Dendritic cell treated with granulocyte-macrophage colony-stimulating factor and Interleukin-4, amounts not matched to agents 40 ng/mL and 50 ng/mL, for 4 days (primary cell): ENCODE results near the gene VPS54.
"Not testable (repeated sequence)": the region's sequence is repeated elsewhere in the genome, so short reads cannot be mapped to it uniquely, and the experiment has no call there.

Experiments
- H3K27ac Mint-ChIP-seq: one replicate; pipeline ENCODE4 v1.8.0; 2022; ENCODE audit warnings: mild to moderate bottlenecking, mixed read lengths
- H3K27me3 Mint-ChIP-seq: one replicate; pipeline ENCODE4 v1.8.0; 2022; ENCODE audit warnings: mild to moderate bottlenecking, mixed read lengths
- H3K36me3 Mint-ChIP-seq: one replicate; pipeline ENCODE4 v1.8.0; 2022; ENCODE audit warnings: low read depth, mixed read lengths
- H3K4me1 Mint-ChIP-seq: one replicate; pipeline ENCODE4 v1.8.0; 2022; ENCODE audit warnings: low read depth, mixed read lengths
- H3K4me3 Mint-ChIP-seq: one replicate; pipeline ENCODE4 v1.8.0; 2022; ENCODE audit warnings: mild to moderate bottlenecking, moderate library complexity, mixed read lengths
- H3K9me3 Mint-ChIP-seq: one replicate; pipeline ENCODE4 v1.8.0; 2022; ENCODE audit warnings: mixed read lengths
- intact Hi-C: fragments of 100-400 bp; cut with micrococcal nuclease; formaldehyde crosslinking; loops from one replicate; pipeline ENCODE4 v1.15.0; 2022

The VPS54 gene

DNA sequence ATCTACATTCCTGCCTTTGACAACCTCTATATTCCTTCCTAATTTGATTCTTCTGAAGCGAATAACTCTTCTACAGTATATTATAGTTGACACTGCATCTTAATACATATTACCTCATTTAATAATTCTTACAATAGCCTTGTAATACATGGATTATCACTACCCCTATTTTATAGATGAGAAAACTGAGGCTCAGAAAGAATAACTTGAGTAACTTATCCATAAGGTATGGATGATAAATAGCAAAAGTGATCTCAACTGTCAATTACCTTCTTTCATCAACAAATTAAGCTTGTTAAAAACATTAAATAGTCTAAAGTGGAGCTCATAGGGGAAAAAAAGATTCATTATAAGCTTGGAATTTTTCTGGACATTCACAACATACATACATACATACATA, 4.6 kb downstream of the VPS54 start:
- peaks cover 42% of the 10 kb centered on the region for H3K4me1 Mint-ChIP-seq
- H3K27ac Mint-ChIP-seq: no peak overlapping the region
- H3K9me3 Mint-ChIP-seq: no peaks in the 10 kb centered on the region
- no peaks in the 10 kb centered on the region for H3K27me3 Mint-ChIP-seq
- H3K4me3 Mint-ChIP-seq: no peak overlapping the region
- intact Hi-C loops: loop anchor here (5.0 kb wide), 1 partner anchor 172 kb away; the partner anchor contains the start of gene UGP2
- peaks cover 27% of the 10 kb centered on the region for H3K36me3 Mint-ChIP-seq

DNA sequence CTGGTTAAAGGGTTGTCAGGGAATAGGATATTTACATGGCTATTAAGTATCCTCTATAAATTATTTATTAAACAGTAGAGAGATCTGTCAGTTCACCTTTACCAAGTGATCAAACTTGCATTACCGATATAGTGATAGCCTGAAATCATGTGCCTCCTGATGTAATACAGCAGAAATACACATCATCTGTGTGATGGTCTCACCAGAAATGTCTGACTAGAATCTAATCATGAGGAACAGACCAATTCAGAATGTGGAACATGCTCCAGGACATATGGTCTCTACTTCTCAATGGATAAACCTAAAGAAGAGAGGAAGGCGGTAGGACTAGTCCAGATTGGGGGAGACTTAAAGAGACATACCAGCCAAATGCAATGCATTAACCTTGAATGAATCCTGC, 6.2 kb downstream of the VPS54 start:
- Mint-ChIP-seq H3K36me3 (peaks cover 22% of the 10 kb centered on the region), H3K27ac (no peak overlapping the region), H3K4me1 (peaks cover 45% of the 10 kb centered on the region), H3K27me3 (no peaks in the 10 kb centered on the region), H3K4me3 (no peak overlapping the region), H3K9me3 (no peaks in the 10 kb centered on the region)
- intact Hi-C loops: no loop called here

DNA sequence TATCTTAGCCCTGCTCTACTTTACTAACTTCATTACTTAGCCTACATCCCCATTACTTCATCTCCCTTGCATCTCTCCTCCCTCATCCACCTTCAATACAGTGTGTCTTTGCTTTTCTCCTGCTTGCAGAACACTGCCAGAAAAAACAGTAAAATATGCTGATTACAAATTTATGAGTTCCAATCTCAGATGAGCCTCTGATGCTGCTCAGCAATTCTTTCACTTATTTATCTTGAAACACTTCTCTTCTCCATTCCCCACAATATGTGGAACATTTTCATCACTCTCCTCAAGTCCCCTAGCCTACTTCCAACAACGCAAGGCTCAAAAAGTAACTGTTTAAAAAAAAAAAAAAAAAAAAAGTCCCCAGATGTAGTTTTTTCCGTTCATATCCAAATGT, 7.1 kb downstream of the VPS54 start:
- no peaks in the 10 kb centered on the region for H3K27me3 Mint-ChIP-seq
- no peak overlapping the region for H3K27ac Mint-ChIP-seq
- intact Hi-C loops: no loop called here
- H3K9me3 Mint-ChIP-seq: peaks cover under 1% of the 10 kb centered on the region
- peaks cover 54% of the 10 kb centered on the region for H3K4me1 Mint-ChIP-seq
- H3K36me3 Mint-ChIP-seq: peaks cover 30% of the 10 kb centered on the region
- H3K4me3 Mint-ChIP-seq: no peak overlapping the region

- Mint-ChIP-seq H3K4me3 (no peak overlapping the region), H3K9me3 (peaks cover 6% of the 10 kb centered on the region), H3K4me1 (peaks cover 36% of the 10 kb centered on the region), H3K27me3 (no peaks in the 10 kb centered on the region), H3K36me3 (peaks cover 38% of the 10 kb centered on the region), H3K27ac (no peak overlapping the region)
- intact Hi-C loops: no loop called here
Measured at GRCh38 chr2:64008434-64009009, 10.7 kb downstream of the VPS54 start.

DNA sequence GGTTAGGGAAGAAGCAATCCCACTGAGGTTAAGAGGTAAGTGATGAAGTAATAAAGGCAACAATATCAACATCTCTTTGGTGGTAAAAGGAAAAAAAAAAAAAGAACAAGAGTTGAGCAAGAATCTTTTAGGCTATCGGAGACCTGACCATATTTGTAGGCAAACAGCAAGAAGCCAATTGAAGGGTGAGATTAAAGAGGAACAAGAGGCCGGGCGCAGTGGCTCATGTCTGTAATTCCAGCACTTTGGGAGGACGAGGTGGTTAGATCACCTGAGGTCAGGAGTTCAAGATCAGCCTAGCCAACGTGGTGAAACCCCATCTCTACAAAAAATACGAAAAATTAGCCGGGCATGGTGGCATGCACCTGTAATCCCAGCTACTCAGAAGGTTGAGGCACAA, 11.3 kb downstream of the VPS54 start:
- intact Hi-C loops: no loop called here
- Mint-ChIP-seq H3K27ac (no peak overlapping the region), H3K9me3 (peaks cover 6% of the 10 kb centered on the region), H3K4me1 (peaks cover 31% of the 10 kb centered on the region), H3K4me3 (no peak overlapping the region), H3K36me3 (peaks cover 32% of the 10 kb centered on the region), H3K27me3 (no peaks in the 10 kb centered on the region)

- no peaks in the 10 kb centered on the region for H3K27me3 Mint-ChIP-seq
- intact Hi-C loops: no loop called here
- peaks cover 39% of the 10 kb centered on the region for H3K36me3 Mint-ChIP-seq
- no peak overlapping the region for H3K27ac Mint-ChIP-seq
- peaks cover 19% of the 10 kb centered on the region for H3K4me1 Mint-ChIP-seq
- H3K9me3 Mint-ChIP-seq: peaks cover 6% of the 10 kb centered on the region
- H3K4me3 Mint-ChIP-seq: no peak overlapping the region
Measured at GRCh38 chr2:64005707-64006356, 13.4 kb downstream of the VPS54 start.

DNA sequence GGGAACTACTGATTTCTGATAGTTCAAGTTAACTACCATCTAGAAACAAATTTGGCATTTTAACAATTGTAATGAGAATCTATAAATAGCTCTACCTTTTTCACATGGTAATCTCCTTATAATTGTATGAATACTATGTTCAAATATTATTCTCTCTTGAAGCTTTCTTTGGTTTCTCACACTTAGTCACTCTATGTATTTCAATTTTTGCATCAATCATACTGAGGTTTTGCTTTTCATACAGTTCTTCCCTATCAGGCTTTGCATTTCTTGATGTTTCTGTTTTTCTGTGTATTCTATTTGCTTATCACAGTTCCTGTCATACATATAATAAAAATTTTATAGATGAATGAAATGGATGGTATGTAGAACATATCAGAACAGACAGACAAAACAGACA, 16.0 kb downstream of the VPS54 start:
- Mint-ChIP-seq H3K36me3 (peaks cover 57% of the 10 kb centered on the region), H3K27me3 (no peaks in the 10 kb centered on the region), H3K9me3 (peaks cover 24% of the 10 kb centered on the region), H3K4me1 (peaks cover 14% of the 10 kb centered on the region), H3K27ac (no peak overlapping the region), H3K4me3 (no peak overlapping the region)
- intact Hi-C loops: no loop called here

GRCh38 chr2:64001382-64002101, 17.7 kb downstream of the VPS54 start:
- no peaks in the 10 kb centered on the region for H3K4me1 Mint-ChIP-seq
- H3K9me3 Mint-ChIP-seq: peaks cover 35% of the 10 kb centered on the region
- intact Hi-C loops: no loop called here
- peaks cover 55% of the 10 kb centered on the region for H3K36me3 Mint-ChIP-seq
- no peak overlapping the region for H3K27ac Mint-ChIP-seq
- no peaks in the 10 kb centered on the region for H3K27me3 Mint-ChIP-seq
- H3K4me3 Mint-ChIP-seq: no peak overlapping the region

DNA sequence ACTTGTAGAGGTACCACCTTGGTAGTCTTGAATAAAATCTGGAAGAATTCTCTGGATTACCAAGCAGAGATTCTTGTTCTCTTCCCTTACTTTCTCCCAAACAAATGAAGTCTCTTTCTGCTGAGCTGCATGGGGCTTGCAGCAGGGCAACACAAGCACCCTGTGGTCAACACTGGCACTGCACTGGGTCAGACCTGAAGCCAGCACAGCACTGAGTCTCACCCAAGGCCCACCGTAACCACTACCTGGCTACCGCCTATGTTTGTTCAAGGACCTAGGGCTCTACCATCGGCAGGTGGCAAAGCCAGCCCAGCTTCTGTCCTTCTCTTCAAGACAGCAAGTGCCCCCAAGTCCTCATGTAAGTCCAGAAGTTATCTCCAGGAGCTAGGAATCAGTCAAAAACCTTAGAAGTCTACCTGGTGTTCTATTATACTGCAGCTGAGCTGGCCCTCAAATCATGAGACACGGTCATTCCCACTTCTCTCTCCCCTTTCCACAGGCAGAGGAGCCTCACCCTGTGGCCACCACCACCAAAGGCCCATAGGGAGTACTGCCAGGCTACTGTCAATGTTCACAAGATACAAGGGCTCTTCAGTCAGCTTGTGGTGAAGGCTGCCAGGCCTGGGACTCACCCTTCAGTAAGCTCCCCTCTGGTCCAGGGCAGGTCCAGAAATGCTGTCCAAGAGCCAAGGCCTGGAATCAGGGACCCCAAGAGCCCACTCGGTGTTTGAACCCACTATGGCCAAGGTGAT, 18.4 kb downstream of the VPS54 start:
- Mint-ChIP-seq H3K27ac (no peak overlapping the region), H3K27me3 (no peaks in the 10 kb centered on the region), H3K9me3 (peaks cover 40% of the 10 kb centered on the region), H3K4me3 (no peak overlapping the region), H3K4me1 (no peaks in the 10 kb centered on the region), H3K36me3 (peaks cover 53% of the 10 kb centered on the region)
- intact Hi-C loops: no loop called here

- H3K4me3 Mint-ChIP-seq: no peak overlapping the region
- peaks cover 45% of the 10 kb centered on the region for H3K9me3 Mint-ChIP-seq
- H3K27ac Mint-ChIP-seq: no peak overlapping the region
- peaks cover 64% of the 10 kb centered on the region for H3K36me3 Mint-ChIP-seq
- no peaks in the 10 kb centered on the region for H3K4me1 Mint-ChIP-seq
- intact Hi-C loops: no loop called here
- no peaks in the 10 kb centered on the region for H3K27me3 Mint-ChIP-seq
Measured at GRCh38 chr2:63999049-63999448, 20.2 kb downstream of the VPS54 start.

DNA sequence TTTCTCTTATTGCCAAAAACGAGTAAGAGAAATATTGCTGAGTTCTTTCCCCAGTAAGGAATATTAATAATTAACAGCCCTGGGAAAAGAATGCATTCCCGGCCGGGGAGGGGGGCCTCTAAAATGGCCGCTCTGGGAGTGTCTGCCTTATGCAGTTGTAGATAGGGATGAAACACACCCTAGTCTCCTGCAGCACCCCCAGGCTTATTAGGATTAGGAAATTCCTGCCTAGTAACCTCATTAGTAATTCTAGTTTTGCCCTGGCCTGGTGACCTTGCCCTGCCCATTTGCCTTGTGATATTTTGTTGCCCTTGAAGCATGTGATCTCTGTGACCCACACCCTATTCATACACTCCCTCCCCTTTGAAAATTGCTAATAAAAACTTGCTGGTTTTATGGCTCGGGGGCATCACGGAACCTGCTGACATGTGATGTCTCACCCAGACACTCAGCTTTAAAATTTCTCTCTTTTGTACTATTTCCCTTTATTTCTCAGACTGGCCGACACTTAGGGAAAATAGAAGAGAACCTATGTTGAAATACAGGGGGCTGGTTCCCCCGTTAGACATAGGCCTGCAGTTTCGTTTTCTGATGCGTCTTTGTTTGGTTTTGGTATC, 22.5 kb downstream of the VPS54 start:
- Mint-ChIP-seq H3K9me3 (peaks cover 50% of the 10 kb centered on the region), H3K36me3 (peaks cover 60% of the 10 kb centered on the region)
- H3K4me1 Mint-ChIP-seq, H3K27ac Mint-ChIP-seq, intact Hi-C loops, H3K4me3 Mint-ChIP-seq, H3K27me3 Mint-ChIP-seq: not testable (repeated sequence)

- H3K4me1 Mint-ChIP-seq, H3K27me3 Mint-ChIP-seq, H3K27ac Mint-ChIP-seq, intact Hi-C loops, H3K4me3 Mint-ChIP-seq: not testable (repeated sequence)
- peaks cover 54% of the 10 kb centered on the region for H3K36me3 Mint-ChIP-seq
- peaks cover 58% of the 10 kb centered on the region for H3K9me3 Mint-ChIP-seq
Measured at GRCh38 chr2:63994329-63995070, 24.7 kb downstream of the VPS54 start.

- Mint-ChIP-seq H3K27me3 (no peaks in the 10 kb centered on the region), H3K36me3 (peaks cover 55% of the 10 kb centered on the region), H3K9me3 (peaks cover 58% of the 10 kb centered on the region), H3K4me3 (no peak overlapping the region), H3K4me1 (no peaks in the 10 kb centered on the region), H3K27ac (no peak overlapping the region)
- intact Hi-C loops: no loop called here
Measured at GRCh38 chr2:63993871-63994270, 25.4 kb downstream of the VPS54 start.
